Endothelial cell (in vitro differentiated cells): ENCODE measurements around the gene DNMT3A. TPM values are rescaled to one million over a fixed set of nuclear protein-coding genes. Genes with fewer than 3 reads are reported as not detected.

Experiments
- DNase-seq: peaks from one replicate; pipeline ENCODE4 v3.0.0; 2021; ENCODE audit warnings: low spot score
- H3K27ac Mint-ChIP-seq: one replicate; pipeline ENCODE4 v1.8.0; 2021; ENCODE audit warnings: mixed read lengths, inconsistent platforms; ENCODE audit not compliant: unreplicated experiment
- H3K27me3 Mint-ChIP-seq: one replicate; pipeline ENCODE4 v1.8.0; 2021; ENCODE audit warnings: mild to moderate bottlenecking, moderate library complexity, mixed read lengths, inconsistent platforms; ENCODE audit not compliant: unreplicated experiment
- H3K36me3 Mint-ChIP-seq: one replicate; pipeline ENCODE4 v1.8.0; 2021; ENCODE audit warnings: mild to moderate bottlenecking, low read depth, mixed read lengths, inconsistent platforms; ENCODE audit not compliant: unreplicated experiment
- H3K4me1 Mint-ChIP-seq: one replicate; pipeline ENCODE4 v1.8.0; 2021; ENCODE audit warnings: mild to moderate bottlenecking, mixed read lengths, inconsistent platforms; ENCODE audit not compliant: unreplicated experiment
- H3K4me3 Mint-ChIP-seq: one replicate; pipeline ENCODE4 v1.8.0; 2021; ENCODE audit warnings: mild to moderate bottlenecking, mixed read lengths, inconsistent platforms; ENCODE audit not compliant: unreplicated experiment
- H3K9me3 Mint-ChIP-seq: one replicate; pipeline ENCODE4 v1.8.0; 2021; ENCODE audit warnings: mixed read lengths, inconsistent platforms; ENCODE audit not compliant: unreplicated experiment
- total RNA-seq: library from RNA; stranded (reverse); fragmentation: NEBNext Ultra II Directional; extraction: Animal tissue kit (Norgen Biotek cat#: 25700); gene quantifications from one replicate; pipeline ENCODE4 v1.2.1, GENCODE V29; 2021; ENCODE audit not compliant: unreplicated experiment
- TF ChIP-seq, protein P1 (sequence below): fragments of 200-600 bp; sonication (generic); IDR thresholded peaks from one replicate; pipeline ENCODE4 v1.5.0; 2021; ENCODE audit warnings: antibody characterized with exemption; ENCODE audit not compliant: unreplicated experiment

DNMT3A gene
- total RNA-seq, 1 donor from 2014 or later, result 177 TPM

DNA sequence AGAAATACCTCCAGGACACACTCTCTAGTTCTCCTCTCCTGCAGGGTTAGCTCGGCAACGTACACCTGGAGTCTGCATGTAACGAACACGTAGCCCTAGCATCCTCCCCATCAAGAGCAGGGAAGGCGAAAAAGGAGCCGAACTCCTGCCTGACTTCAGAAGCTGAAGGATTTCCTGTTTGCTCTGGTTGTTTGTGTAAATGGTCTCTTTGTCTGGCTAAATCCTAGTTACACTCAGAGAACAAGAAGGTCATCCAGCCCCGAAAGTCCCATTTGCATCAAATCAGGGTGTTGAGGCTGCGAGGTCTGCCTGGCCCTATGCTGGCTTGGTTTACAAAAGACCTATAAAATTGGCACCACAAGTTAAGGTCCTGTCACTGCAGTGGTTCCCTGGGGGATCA lies 107.0 kb downstream of the DNMT3A start:
- Mint-ChIP-seq H3K9me3 (no peaks in the 10 kb centered on the region), H3K4me3 (peak overlapping the region; percentile 37), H3K27ac (peak overlapping the region; percentile 86), H3K4me1 (peaks cover 13% of the 10 kb centered on the region), H3K27me3 (peaks cover 5% of the 10 kb centered on the region), H3K36me3 (peaks cover 32% of the 10 kb centered on the region)
- no peak for DNase-seq
- TF ChIP-seq, protein P1, sequence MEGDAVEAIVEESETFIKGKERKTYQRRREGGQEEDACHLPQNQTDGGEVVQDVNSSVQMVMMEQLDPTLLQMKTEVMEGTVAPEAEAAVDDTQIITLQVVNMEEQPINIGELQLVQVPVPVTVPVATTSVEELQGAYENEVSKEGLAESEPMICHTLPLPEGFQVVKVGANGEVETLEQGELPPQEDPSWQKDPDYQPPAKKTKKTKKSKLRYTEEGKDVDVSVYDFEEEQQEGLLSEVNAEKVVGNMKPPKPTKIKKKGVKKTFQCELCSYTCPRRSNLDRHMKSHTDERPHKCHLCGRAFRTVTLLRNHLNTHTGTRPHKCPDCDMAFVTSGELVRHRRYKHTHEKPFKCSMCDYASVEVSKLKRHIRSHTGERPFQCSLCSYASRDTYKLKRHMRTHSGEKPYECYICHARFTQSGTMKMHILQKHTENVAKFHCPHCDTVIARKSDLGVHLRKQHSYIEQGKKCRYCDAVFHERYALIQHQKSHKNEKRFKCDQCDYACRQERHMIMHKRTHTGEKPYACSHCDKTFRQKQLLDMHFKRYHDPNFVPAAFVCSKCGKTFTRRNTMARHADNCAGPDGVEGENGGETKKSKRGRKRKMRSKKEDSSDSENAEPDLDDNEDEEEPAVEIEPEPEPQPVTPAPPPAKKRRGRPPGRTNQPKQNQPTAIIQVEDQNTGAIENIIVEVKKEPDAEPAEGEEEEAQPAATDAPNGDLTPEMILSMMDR, result no peak

DNA sequence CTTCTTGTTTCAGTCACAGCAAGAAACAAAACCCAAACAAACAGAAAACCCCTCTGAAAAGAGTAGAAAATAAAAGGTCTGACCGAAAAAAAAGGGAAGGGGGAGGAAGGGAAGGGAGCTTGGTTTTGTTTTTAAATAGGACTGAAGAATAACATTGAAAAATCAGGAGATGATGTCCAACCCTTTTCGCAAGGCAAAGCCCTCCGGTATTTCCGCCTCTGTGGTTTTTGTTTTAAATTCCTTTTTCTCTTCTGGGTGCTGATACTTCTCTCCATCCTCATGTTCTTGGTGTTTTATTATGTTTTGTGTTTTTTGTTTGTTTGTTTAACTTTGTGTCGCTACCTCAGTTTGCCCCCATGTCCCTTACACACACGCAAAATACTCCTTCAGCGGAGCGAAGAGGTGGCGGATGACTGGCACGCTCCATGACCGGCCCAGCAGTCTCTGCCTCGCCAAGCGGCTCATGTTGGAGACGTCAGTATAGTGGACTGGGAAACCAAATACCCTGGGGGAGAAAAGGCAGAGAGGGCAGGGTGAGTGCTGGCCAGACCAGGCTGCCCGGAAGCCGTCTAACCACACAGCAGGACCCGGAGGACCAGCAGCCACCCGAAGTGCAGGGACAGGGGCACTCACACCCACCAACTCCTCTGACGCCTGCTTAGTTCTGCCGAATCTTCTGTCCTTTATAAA lies 107.7 kb downstream of the DNMT3A start:
- no peaks in the 10 kb centered on the region for H3K9me3 Mint-ChIP-seq
- TF ChIP-seq, protein P1, result no peak
- peaks cover 3% of the 10 kb centered on the region for H3K27me3 Mint-ChIP-seq
- DNase-seq, result no peak
- H3K4me1 Mint-ChIP-seq, result peaks cover 15% of the 10 kb centered on the region
- peak overlapping the region; percentile 86 for H3K27ac Mint-ChIP-seq
- peaks cover 29% of the 10 kb centered on the region for H3K36me3 Mint-ChIP-seq
- H3K4me3 Mint-ChIP-seq, result peak overlapping the region; percentile 37

DNA sequence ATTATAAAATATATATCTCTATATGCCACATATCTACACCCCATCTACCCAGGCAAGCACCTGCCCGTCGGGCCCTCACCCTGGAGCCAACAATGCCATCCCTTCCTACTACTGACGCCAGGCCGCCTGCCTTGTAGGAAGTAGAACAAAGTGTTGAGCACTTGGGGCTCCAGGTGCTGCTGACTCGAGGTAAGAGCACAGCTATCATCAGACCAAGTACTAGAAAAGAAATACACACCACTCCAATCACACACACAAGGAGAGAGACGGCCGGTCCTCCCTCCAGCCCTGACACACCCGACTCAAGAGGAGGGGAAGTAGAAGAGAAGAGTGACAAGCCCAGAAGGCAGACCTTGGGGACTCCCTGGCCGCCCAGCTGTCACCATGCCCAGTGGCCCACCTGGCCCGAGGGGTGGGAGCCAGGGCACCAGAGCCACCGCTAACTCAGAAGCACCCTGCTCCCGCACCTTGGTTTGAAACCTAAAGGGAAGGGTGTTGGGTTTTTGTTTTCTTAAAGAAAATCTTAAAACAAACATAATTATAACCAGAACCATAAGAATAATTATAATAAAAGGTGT lies 109.4 kb downstream of the DNMT3A start:
- Mint-ChIP-seq H3K9me3 (no peaks in the 10 kb centered on the region), H3K27ac (no peak overlapping the region), H3K4me3 (peak overlapping the region; percentile 56), H3K4me1 (peaks cover 22% of the 10 kb centered on the region), H3K36me3 (peaks cover 29% of the 10 kb centered on the region), H3K27me3 (peaks cover 10% of the 10 kb centered on the region)
- no peak for DNase-seq
- TF ChIP-seq, protein P1, result no peak

DNA sequence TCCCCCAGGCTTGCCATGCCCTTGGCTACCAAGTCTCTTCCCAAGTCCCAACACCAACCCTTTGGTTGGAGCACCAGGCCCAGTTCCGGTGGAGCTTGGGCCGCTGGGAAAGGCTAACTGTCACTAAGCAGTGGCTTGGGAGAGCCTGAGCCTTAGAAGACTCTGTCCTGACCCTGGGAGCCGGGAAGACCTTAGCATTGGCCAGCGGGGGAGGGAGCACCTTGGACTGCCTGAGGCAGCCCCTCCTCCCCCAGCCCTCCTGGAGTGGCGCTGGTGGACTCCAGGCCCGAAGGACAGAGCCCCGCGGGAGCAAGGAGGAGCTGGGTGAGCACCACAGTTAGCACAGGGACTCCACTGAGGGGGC lies 110.8 kb downstream of the DNMT3A start:
- H3K9me3 Mint-ChIP-seq, result no peaks in the 10 kb centered on the region
- peaks cover 22% of the 10 kb centered on the region for H3K4me1 Mint-ChIP-seq
- peaks cover 24% of the 10 kb centered on the region for H3K36me3 Mint-ChIP-seq
- no peak for DNase-seq
- H3K27me3 Mint-ChIP-seq, result peaks cover 9% of the 10 kb centered on the region
- TF ChIP-seq, protein P1, result no peak
- H3K4me3 Mint-ChIP-seq, result no peak overlapping the region
- no peak overlapping the region for H3K27ac Mint-ChIP-seq
